Measurements from ENCODE around the gene CMSS1.

GRCh38 chr3:100081986-100082692 is 264.5 kb downstream of the CMSS1 start:
- TF ChIP-seq POLR2A (IDR thresholded peaks at IDR 0.05) (no peak), CTCF (IDR thresholded peaks at IDR 0.05) (no peak), POLR2AphosphoS5 (IDR thresholded peaks at IDR 0.05) (no peak), EP300 (IDR thresholded peaks at IDR 0.05; ENCODE audit: low read depth) (no peak)
